DMS 273 (cell line): ENCODE measurements around the gene PRTN3.
"Not testable (repeated sequence)": the region's sequence is repeated elsewhere in the genome, so short reads cannot be mapped to it uniquely, and the experiment has no call there.

Experiments used
- DNase-seq: peaks from one replicate; lab custom pipeline; 2025; ENCODE audit not compliant: unreplicated experiment; lab: John Stamatoyannopoulos, UW

PRTN3 gene

DNA sequence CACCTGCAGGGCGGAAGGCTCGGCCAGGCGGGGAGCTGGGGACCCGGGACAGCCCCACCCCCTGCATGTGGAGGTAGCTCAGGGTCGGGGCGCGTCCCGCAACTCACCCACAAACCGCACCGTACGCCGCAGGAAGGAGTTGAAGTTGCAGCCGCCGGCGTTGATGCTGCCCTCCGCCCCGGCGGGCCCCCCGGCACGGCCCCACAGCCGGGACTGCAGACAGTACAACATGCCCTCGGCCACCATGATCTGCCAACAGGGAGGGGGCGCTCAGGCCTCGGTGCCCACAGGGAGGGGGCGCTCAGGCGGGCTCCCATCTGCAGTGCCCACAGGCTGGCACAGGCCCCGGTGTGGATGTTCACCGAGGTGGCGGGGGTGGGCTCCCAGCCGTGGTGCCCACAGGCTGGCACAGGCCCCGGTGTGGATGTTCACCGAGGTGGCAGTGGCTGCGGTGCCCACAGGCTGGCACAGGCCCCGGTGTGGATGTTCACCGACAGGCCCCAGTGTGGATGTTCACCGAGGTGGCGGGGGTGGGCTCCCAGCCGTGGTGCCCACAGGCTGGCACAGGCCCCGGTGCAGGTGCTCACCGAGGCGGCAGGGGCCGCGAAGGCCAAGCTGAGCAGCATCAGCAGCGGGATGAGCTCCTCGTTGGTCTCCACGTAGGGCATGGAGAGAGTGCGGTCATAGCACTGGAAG, 25.6 kb upstream of the PRTN3 start:
- no peak for DNase-seq

DNA sequence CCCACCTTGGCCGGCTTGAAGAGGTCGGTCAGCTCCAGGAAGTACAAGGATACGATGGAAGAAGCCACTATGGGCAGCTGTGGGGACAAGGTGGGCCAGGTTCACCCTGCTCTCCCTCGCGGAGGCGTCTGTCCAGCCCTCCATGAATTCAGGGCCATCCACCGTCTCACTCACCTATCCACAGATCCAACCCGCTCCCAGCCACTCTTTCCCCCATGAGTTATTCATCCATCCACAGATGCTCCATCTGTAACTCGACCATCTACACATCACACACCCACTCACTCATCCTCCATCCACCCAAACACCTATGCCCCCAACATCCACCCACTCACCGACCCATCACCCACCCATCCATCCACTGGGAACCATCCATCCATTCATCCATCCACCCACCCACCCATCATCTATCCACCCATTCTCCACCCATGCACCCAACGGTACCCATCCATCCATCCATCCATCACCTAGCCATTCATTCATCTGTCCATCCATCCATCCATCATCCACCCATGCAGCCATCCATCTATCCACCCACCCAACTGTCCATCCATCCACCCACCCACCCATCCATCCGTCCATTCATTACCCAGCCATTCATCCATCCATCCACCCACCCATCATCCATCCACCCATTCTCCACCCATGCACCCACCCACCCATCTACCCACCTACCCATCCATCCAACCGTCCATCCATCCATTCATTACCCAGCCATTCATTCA, 24.9 kb upstream of the PRTN3 start:
- DNase-seq, result no peak

DNA sequence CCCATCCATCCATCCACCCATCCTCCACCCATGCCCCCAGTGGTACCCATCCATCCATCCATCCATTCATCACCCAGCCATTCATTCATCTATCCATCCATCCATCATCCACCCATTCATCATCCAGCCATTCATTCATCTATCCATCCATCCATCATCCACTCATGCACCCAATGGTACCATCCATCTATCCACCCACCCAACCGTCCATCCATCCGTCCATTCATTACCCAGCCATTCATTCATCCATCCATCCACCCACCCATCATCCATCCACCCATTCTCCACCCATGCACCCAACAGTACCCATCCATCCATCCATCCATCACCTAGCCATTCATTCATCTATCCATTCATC, 24.3 kb upstream of the PRTN3 start:
- no peak for DNase-seq

DNA sequence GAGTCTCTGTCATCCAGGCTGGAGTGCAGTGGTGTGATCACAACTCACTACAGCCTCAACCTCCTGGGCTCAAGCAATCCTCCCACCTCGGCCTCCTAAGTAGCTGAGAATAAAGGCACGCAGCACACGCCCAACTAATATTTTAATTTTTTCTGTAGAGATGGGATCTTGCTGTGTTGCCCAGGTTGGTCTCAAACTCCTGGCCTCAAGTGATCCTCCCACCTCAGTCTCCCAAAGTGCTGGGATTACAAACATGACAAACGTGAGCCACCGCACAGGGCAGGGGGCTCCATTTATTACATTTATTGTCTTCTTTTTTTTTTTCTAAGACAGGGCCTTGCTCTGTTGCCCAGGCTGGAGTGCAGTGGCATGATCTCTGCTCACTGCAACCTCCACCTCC, 20.6 kb upstream of the PRTN3 start:
- not testable (repeated sequence) for DNase-seq

DNA sequence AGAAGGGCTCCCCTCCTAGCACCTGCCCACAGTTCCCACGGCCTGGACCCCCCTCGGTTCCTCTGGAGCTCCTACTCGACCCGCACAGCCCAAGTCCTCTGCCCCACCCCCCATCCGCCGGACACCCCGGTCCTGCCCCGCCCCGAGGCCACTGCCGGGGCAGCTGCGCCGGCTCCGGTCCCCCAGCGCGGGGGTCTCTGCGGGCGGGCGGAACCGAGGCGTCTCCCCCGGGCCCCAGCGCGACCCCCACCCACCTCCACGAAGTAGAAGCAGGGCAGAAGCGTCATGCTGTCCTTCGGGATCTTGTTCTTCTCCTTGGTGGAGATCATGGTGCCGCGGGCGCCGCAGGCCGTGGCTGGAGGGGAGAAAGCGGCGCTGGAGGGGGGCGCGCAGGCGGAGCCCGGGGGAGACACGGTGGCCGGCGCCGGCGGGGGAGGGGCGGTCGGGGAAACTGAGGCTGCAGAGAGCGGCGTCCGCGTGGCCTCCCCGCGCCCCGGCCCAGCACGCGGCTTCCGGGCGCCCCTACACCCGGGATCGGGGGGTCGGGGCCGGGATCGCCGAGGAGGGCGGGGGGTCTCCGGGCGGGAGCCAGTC, 19.5 kb upstream of the PRTN3 start:
- no peak for DNase-seq

DNA sequence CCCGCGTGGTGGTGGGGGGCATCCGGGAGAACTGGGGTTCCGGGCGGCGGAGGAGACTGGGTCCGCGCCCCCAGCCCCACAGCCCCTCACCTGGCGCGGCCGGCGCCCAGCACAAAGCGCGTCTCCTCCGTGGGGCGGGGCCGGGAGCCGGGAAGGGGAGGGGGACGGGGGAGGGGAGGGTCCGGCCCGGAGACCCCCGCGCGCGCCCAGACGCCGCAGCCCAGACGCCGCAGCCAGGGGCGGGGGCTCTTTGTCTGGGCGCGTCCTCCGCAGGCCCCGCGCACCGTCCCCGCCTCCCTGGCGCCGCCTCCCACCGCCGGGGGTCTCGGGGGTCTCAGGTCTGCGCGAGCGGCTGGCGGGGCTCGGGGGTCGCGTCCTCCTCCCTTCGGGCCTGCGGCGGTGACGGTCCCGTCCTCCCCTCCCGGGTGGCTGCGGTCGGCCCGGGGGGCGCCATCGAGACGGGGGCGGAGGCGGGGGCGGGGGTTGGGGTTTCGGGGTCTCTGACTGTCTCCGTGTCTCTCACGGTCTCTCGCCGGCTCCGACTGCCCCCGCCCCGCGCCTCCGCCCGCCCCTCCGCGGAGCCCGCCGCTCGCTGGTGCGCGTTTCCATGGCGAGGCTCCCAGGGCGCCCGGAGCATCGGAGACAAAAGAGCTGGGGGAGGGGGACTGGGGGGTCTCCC, 18.8 kb upstream of the PRTN3 start, which contains the start of gene PLPPR3:
Gene PLPPR3 (minus strand): TSS at position 131 of the 679 bp plus-strand sequence. CDS start 396 bp downstream, outside the sequence.
- peak; percentile 58 for DNase-seq

DNA sequence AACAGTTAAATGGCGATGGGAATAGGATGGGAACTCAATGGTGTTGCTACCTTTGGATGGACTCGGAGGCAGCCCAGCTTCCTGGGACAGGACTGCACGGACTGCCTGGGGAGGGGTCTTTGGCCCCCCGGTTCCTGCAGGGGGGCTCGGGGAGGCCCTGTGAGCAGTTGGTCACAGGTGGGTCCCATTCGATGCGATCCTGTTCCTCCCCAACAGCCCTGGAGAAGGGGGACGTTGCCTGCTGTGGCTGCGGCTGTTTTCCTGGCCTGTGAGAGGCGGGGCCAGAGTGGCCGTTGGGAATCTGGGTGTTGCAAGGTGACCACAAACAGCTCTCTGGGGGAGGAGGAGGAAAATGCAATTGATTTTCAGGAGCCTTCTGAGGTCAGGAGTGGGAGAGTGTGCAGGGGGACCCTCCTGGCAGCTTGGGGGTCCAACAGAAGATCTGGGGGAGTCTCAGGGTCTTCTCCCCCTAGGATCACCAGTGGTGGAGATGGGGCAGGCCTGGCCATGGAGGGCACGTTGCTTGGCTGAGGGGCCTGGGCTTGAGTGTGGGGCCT, 17.2 kb upstream of the PRTN3 start:
- DNase-seq, result no peak

DNA sequence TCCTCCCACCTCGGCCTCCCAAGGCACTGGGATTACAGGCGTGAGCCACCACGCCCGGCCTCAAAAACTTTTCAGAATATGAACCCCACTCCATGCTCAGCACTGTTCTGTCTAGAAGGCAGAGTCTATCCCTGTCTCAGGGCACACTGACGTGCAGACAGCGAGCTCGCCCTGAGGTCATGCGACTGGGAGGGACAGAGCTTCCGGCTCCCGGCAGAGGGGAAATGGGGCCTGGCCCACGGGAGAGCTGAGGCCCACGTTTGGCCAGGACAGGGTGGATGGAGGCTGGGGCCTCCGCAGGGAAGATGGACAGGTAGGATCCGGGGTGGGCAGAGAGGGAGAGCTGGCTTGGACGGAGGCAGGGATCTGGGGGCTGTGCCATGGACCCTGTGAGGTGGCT, 15.9 kb upstream of the PRTN3 start:
- no peak for DNase-seq

DNA sequence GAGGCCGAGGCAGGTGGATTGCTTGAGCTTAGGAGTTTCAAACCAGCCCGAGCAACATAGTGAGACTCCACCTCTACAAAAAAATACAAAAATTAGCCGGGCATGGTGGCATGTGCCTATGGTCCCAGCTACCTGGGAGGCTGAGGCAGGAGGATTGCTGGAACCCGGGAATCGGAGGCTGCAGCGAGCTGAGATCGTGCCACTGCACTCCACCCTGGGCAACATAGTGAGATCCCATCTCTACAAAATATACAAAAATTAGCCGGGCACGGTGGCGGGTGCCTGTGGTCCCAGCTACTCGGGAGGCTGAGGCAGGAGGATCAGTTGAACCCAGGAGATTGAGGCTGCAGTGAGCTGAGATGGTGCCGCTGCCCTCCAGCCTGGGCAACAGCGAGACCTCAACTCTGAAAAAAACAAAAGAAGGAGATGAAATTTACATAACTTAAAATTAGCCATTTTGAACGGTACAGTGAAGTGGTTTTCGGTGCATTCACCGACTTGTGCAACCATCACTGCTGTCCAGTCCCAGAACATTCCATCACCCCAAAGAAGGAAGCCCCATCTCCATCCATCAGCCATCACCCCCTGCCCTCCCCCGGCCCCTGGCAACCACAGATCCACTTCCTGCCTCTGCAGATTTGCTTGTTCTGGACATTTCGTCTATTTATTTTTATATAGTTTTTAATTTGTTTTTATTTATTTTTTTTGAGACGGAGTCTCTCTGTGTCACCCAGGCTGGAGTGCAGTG, 14.7 kb upstream of the PRTN3 start:
- DNase-seq, result no peak

DNA sequence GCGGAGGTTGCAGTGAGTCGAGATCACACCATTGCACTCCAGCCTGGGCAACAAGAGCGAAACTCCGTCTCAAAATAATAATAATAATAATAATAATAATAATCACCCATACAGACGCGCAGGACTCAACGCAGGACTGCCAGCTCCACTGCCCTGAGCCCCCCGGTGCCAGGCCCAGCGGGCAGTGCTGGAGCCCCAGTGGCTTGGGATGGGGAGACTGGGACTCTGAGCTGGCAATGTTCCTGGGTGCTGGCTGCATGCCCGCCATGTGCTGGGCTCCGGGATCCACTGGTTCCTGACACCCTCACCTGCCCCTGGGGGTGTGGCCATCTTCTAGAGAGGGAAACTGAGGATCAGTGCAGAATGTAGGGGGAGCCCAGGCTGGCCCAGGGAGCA, 13.5 kb upstream of the PRTN3 start:
- no peak for DNase-seq

DNA sequence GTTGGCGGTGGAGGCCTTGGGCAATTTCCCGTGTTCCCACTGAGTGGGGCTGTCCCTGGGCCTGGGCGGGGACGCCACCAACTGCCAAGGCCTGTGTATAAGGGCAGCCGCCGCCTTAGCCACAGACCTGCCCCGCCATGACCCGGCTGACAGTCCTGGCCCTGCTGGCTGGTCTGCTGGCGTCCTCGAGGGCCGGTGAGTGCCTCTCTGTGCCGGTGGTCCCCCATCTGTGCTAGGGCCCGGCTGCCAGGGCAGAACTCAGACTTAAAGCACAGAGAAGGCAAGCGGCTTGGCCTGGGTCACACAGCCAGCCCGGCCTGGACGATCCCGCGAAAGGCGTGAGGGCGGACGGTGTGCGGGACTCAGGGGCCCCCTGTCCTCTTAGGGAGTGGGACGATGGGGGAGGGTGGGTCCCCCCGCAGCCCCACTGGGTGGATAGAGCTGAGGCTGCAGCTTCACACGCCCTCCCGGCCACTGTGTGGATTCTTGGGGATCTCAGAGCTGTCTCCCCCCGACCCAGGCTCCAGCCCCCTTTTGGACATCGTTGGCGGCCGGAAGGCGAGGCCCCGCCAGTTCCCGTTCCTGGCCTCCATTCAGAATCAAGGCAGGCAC, 13.0 kb upstream of the PRTN3 start, which contains the start of gene AZU1:
Gene AZU1 (plus strand): TSS at position 128 of the 612 bp plus-strand sequence. CDS start 10 bp downstream, at position 138.
- no peak for DNase-seq

DNA sequence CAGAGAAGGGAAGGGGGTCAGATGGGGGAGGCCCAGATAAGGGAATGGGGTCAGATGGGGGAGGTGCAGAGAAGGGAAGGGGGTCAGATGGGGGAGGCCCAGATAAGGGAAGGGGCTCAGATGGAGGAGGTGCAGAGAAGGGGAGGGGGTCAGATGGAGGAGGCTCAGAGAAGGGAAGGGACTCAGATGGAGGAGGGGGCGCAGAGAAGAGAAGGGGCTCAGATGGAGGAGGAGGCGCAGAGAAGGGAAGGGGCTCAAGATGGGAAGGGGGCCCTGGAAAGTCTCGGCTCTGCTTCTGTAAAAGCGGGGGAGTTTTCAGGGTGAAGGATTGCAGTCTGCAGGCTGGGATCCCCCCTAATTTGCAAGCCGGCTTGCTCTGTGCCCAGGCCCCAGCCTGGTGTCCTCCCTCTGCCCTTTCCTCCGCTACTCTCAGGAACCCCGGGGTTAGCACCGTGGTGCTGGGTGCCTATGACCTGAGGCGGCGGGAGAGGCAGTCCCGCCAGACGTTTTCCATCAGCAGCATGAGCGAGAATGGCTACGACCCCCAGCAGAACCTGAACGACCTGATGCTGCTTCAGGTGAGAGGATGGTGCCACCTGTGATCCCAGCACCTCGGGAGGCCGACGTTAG, 11.6 kb upstream of the PRTN3 start:
- no peak for DNase-seq

DNA sequence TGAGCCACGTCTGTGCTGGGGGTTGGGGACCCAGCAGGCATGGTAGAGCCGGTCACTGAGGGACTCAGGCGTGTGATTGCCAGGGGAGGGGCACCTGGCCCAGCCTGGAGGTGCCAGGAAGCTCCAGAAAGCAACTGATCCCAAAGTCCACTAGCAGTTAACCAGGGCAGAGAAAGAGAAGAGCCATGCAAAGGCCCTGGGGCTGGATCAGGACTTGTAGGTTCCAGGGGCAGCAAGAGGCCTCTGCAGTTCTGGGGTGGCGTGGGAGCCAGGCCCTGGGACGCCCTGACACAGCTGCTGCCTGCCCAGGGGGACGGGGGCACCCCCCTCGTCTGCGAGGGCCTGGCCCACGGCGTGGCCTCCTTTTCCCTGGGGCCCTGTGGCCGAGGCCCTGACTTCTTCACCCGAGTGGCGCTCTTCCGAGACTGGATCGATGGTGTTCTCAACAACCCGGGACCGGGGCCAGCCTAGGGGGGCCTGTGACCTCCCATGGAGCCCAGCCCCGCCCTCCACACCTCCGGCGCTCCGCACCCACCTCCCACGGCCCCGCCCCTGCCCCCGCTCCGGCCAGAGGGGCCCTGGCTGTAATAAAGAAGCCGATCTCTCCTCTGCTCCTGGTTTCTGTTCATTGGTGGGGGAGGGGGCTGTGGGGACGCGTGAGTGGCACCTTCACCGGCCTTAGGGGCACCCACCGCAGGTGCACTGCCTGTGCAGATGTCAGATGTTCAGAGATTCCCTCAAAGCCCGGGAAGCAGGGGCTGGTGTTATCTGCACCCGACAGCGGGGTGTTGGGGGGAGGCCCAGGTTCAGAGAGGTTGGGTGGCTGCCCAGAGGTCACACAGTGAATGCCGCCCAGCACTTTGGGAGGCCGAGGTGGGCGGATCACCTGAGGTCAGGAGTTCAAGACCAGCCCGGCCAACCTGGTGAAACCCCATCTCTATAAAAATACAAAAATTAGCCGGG, 9.1 kb upstream of the PRTN3 start:
- no peak for DNase-seq

DNA sequence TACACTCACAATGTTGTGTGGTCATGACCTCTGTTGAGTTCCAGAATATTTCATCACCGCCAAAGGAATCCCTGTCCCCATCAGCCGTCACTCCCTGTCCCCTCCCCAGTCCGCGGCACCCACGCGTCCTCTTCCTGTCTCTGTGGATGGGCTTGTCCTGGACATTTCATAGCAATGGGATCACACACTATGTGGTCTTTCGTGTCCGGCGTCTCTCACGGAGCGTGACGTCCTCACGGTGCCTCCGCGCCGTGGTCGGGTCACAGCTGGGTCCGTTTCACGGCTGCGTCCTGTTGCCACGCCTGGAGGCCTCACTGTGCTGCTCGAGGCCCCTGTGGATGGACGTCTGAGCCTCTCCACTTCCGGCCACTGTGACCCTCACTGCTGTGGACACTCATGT, 6.6 kb upstream of the PRTN3 start:
- no peak for DNase-seq

DNA sequence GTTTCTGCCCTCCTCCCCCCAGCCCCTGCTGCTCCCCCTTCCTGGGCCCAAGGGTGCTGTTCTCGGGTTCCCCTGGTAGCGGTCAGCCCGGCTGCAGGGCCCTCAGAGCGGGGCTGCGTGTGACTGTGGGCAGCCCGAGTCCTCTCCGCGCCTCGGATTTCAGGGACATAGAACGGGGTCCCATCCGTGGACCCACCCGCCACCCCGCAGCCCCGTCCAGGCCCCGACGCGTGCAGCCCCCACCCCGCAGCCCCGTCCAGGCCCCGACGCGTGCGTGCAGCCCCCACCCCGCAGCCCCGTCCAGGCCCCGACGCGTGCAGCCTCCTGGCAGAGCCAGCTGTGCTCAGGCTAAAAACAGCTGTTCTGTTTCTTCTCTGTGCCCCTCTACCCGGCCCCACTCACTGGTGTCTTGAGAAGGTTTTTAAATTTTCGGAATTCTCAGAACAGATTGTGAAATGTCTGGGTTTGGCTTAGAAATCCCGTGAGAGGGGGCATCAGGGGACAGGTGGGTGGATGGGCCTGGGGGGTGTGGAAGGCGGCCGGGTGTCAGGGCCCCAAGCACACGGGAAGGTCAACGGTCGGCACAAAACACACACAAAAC, 5.5 kb upstream of the PRTN3 start:
- DNase-seq, result no peak

DNA sequence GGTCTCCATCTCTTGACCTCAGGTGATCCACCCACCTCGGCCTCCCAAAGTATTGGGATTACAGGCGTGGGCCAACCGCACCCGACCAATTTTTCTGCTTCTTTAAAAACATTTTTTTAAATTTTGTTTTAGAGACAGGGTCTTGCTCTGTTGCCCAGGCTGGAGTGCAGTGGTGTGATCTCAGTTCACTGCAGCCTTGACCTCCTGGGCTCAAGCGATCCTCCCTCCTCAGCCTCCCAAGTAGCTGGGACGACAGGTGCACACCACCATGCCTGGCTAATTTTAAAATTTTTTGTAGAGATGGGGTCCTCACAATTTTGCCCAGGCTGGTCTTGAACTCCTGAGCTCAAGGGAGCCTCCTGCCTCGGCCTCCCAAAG, 2.0 kb downstream of the PRTN3 start:
- not testable (repeated sequence) for DNase-seq

DNA sequence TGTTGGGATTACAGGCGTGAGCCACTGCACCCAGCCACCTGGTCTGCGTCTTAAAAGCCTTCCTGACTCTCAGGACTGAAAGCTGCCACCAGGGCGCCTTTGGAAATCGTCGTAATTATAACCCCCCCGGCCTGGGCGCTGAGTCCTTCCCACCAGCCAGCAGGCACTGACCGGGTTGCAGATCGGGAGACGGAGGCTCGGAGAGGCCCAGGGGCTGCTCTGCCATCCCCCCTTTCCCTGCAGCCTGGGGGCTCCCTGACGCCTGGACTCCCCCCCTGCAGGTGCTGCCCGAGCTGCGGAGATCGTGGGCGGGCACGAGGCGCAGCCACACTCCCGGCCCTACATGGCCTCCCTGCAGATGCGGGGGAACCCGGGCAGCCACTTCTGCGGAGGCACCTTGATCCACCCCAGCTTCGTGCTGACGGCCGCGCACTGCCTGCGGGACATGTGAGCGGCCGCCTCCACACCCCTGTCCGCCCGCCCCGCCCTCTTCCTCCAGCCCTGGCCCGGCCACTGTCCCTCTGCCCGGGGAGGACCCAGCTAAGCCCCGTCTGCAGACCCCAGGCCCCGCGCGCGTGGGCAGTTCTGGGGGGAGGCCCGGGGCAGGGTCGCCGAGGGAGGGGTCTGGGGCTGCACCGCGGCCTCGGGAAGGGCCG, 2.5 kb downstream of the PRTN3 start:
- DNase-seq, result peak; percentile 78
